GM18951 (cell line): ENCODE results near the gene SUSD6.

Experiments
- POLR2A ChIP-seq: IDR thresholded peaks from 4 replicates; pipeline ENCODE4 v1.6.1; 2011; ENCODE audit warnings: mild to moderate bottlenecking; ENCODE audit not compliant: insufficient read length, insufficient read depth; ENCODE audit errors: extremely low read depth
- in situ Hi-C: fragments of 300-500 bp; cut with MboI; formaldehyde crosslinking; loops from one replicate; pipeline ENCODE4 v1.12.0; 2022; ENCODE audit warnings: low sequenced_read_pairs, mixed read lengths, inconsistent platforms; ENCODE audit not compliant: unreplicated experiment

Gene SUSD6

DNA sequence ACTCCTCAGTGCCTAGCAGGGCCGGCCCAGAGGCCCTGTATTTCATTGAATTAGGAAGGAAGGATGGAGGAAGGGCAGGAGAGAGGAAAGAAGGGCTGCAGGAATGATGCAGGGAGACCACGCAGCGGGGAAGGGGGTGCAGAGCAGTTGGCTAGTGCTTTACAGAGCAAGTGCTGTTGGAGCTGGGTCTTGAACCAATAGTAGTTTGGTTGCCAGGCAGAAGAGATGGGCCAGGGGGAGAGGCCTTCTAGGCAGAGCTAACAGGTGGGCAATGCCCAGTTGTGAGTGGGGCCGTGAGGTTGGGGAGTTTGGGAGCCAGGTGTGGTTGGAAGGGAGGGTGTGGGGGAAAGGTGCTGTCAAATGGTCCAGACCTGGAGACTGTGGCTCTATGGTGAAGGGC is 116.5 kb downstream of the SUSD6 start:
- in situ Hi-C loops, result loop anchor here (5.0 to 25.0 kb wide), 2 partner anchors 131 to 491 kb away; no protein-coding TSS in a partner anchor
- no peak for TF ChIP-seq POLR2A

- in situ Hi-C loops, result loop anchor here (25.0 kb wide), 1 partner anchor 495 kb away; no protein-coding TSS in a partner anchor
These were observed 120.7 kb downstream of the SUSD6 start for GRCh38 chr14:69731919-69732598.

DNA sequence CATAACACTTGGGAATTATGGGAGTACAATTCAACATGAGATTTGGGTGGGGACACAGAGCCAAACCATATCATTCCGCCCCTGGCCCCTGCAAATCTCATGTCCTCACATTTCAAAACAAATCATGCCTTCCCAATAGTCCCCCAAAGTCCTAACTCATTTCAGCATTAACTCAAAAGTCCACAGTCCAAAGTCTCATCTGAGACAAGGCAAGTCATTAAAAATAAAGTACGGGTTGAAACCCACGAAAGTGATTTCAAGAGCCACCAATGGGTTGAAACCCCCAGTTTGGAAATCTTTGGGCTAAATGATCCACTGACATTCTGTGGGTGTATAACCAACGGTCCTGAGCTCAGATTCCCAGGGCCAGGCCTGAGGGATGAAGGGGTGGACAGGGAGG is 125.0 kb downstream of the SUSD6 start:
- in situ Hi-C loops, result loop anchor here (25.0 kb wide), 1 partner anchor 499 kb away; no protein-coding TSS in a partner anchor

DNA sequence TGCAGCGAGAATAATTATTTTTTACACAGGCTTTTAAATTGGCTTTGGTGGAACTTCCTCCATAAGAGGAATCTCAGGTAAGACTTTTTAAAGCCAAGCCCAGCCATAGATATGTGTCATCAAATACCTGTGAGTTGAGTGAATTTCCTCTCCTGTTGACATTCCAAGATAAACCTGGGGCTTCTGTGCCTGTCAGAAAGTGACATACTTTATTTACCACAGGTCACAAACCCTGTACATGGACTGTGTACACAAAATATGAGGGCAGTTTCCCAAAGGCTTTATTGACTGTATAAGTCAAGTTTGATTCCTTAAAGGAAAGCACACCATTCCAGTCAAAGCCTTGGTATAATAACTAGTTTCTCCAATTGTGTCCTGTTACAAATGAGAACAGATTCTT is 129.7 kb downstream of the SUSD6 start:
- in situ Hi-C loops, result loop anchor here (25.0 kb wide), 1 partner anchor 504 kb away; no protein-coding TSS in a partner anchor
- no peak for TF ChIP-seq POLR2A

- in situ Hi-C loops, result loop anchor here (25.0 kb wide), 1 partner anchor 513 kb away; no protein-coding TSS in a partner anchor
- TF ChIP-seq POLR2A, result no peak
These were observed 138.6 kb downstream of the SUSD6 start for GRCh38 chr14:69749956-69750355.

DNA sequence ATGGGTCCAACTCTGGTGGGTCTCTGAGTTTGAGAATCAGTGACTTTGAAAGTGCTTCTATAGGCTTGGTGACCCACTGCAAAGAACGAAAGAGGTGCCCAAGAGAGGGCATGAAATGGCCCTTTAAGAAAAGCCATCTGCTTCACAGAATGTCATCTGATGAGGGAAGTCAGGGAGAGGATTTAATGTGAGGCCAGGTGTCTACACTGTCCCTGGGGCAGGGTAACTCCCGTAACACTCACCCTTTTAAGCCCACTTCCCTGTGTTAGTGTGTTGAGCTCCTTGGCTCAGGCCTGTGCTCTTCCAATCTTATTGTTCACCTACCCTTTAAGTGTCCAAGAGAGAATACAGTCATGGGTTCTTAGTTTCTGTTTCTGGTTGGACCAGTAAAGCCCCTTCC is 139.1 kb downstream of the SUSD6 start:
- in situ Hi-C loops, result no loop called here

GRCh38 chr14:69752773-69753172 is 141.4 kb downstream of the SUSD6 start:
- no peak for TF ChIP-seq POLR2A
- in situ Hi-C loops, result no loop called here

More for the DNA sequence above, 139.1 kb downstream of the SUSD6 start:
- TF ChIP-seq POLR2A, result no peak

GRCh38 chr14:69753860-69754259 is 142.5 kb downstream of the SUSD6 start:
- in situ Hi-C loops, result no loop called here
- TF ChIP-seq POLR2A, result no peak

DNA sequence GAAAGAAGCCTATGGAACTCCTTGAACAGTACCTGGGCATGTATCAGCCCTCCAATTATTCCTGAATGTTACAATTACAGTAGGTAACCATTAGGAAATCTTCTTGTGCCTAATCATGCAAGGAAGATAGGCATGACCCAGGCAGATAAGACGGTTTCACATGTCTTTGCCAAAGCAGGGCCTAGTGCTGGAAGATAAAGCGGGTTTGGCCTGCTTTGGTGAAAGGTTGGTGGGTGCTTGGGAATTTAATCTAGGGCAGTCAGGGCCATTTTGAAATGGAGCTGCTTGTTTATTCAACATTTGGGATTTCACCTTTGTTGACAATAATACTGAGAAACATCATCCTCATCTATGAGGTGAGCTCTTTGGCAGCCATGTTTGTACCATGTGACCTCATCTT is 143.1 kb downstream of the SUSD6 start:
- no peak for TF ChIP-seq POLR2A
- in situ Hi-C loops, result no loop called here

DNA sequence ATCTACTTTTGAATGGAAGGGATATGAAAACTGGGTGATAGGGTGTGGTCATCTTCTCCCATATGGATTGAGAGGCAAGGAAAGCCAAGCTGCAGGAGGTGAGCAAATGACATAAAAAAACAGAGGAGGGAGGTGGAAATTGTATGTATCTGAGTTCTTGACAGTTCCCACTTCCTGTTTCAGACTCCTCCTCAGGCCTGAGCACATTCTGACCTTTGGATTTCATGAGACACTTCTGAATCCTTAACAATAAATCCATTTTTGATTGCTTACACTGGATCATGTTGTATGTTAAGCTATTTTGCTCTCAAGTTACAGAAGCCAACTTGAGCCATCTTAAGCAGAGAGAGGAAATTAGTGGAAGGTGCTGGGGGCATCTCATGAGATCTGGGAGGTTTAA is 143.9 kb downstream of the SUSD6 start:
- in situ Hi-C loops, result no loop called here

GRCh38 chr14:69755784-69756183 is 144.4 kb downstream of the SUSD6 start:
- no peak for TF ChIP-seq POLR2A
- in situ Hi-C loops, result no loop called here

More for the DNA sequence above, 143.9 kb downstream of the SUSD6 start:
- TF ChIP-seq POLR2A, result no peak

GRCh38 chr14:69756298-69756697 is 144.9 kb downstream of the SUSD6 start:
- in situ Hi-C loops, result no loop called here
- no peak for TF ChIP-seq POLR2A

- TF ChIP-seq POLR2A, result no peak
- in situ Hi-C loops, result no loop called here
These were observed 149.4 kb downstream of the SUSD6 start for GRCh38 chr14:69760810-69761209.

GRCh38 chr14:69763761-69764510 is 152.5 kb downstream of the SUSD6 start:
- in situ Hi-C loops, result no loop called here
- TF ChIP-seq POLR2A, result no peak
